AG09309 (cell line): ENCODE data around the gene MPHOSPH9.

Experiments used
- DNase-seq: peaks from one replicate; pipeline ENCODE4 v3.0.0-alpha.2; 2010; ENCODE audit warnings: low read depth
- H3K4me3 ChIP-seq: 2 replicates; pipeline ENCODE4 v1.5.1; 2011; ENCODE audit warnings: mild to moderate bottlenecking, low read depth, low read length, moderate library complexity; ENCODE audit not compliant: control insufficient read depth
- CTCF ChIP-seq: IDR thresholded peaks from 2 replicates; pipeline ENCODE4 v1.5.1; 2011; ENCODE audit warnings: mild to moderate bottlenecking, low read depth, low read length, inconsistent platforms; ENCODE audit not compliant: insufficient read depth, control insufficient read depth; ENCODE audit errors: missing control alignments

The MPHOSPH9 gene

GRCh38 chr12:123167329-123167728 lies 65.6 kb downstream of the MPHOSPH9 start:
- TF ChIP-seq CTCF, result no peak
- DNase-seq, result no peak
- H3K4me3 ChIP-seq, result no peak overlapping the region

- no peak for DNase-seq
- no peak overlapping the region for H3K4me3 ChIP-seq
- no peak for TF ChIP-seq CTCF
Measured at GRCh38 chr12:123165537-123165936, 67.4 kb downstream of the MPHOSPH9 start.

- no peak overlapping the region for H3K4me3 ChIP-seq
- DNase-seq, result no peak
- TF ChIP-seq CTCF, result no peak
Measured at GRCh38 chr12:123164710-123165261, 68.2 kb downstream of the MPHOSPH9 start.

GRCh38 chr12:123164222-123164621 lies 68.7 kb downstream of the MPHOSPH9 start:
- no peak overlapping the region for H3K4me3 ChIP-seq
- no peak for DNase-seq

GRCh38 chr12:123163227-123163626 lies 69.7 kb downstream of the MPHOSPH9 start:
- H3K4me3 ChIP-seq, result no peak overlapping the region
- TF ChIP-seq CTCF, result no peak
- DNase-seq, result no peak

More at GRCh38 chr12:123164222-123164621, 68.7 kb downstream of the MPHOSPH9 start:
- TF ChIP-seq CTCF, result no peak

- no peak overlapping the region for H3K4me3 ChIP-seq
- TF ChIP-seq CTCF, result no peak
- no peak for DNase-seq
Measured at GRCh38 chr12:123160801-123161487, 72.0 kb downstream of the MPHOSPH9 start.
